WTC11 (cell line): ENCODE results near the gene BRICD5. TPM values are rescaled to one million over a fixed set of nuclear protein-coding genes. Genes with fewer than 3 reads are reported as not detected.

ENCODE experiments used
- ELF4 ChIP-seq: sonication (generic); formaldehyde crosslinking; IDR thresholded peaks from 2 replicates; pipeline ENCODE4 v1.8.1; 2022; ENCODE audit warnings: low read depth, mild to moderate bottlenecking, moderate library complexity, missing genetic modification reagents
- EMX1 ChIP-seq: fragments of 250-450 bp; sonication (Bioruptor Pico); IDR thresholded peaks from 2 replicates; pipeline ENCODE4 v1.8.0; 2021; ENCODE audit warnings: mild to moderate bottlenecking
- FOXJ3 ChIP-seq: sonication (generic); formaldehyde crosslinking; IDR thresholded peaks from 2 replicates; pipeline ENCODE4 v1.9.0; 2021; ENCODE audit warnings: missing genetic modification reagents, mild to moderate bottlenecking, borderline replicate concordance
- FOXP1 ChIP-seq: sonication (generic); formaldehyde crosslinking; IDR thresholded peaks from 2 replicates; pipeline ENCODE4 v1.8.0; 2022; ENCODE audit warnings: missing genetic modification reagents, mild to moderate bottlenecking, moderate library complexity, borderline replicate concordance
- GABPB1 ChIP-seq: sonication (generic); formaldehyde crosslinking; IDR thresholded peaks from 2 replicates; pipeline ENCODE4 v1.8.1; 2023; ENCODE audit warnings: mild to moderate bottlenecking, missing genetic modification reagents
- GTF2I ChIP-seq: fragments of 250-450 bp; sonication (Bioruptor Pico); conservative IDR thresholded peaks from 2 replicates; pipeline ENCODE4 v1.4.0; 2021; ENCODE audit warnings: mild to moderate bottlenecking
- RORB ChIP-seq: fragments of 250-450 bp; sonication (Bioruptor Pico); IDR thresholded peaks from 2 replicates; pipeline ENCODE4 v1.9.0; 2021; ENCODE audit warnings: mild to moderate bottlenecking
- ZBTB21 ChIP-seq: sonication (generic); formaldehyde crosslinking; IDR thresholded peaks from 2 replicates; pipeline ENCODE4 v1.8.1; 2023; ENCODE audit warnings: mild to moderate bottlenecking, missing genetic modification reagents, borderline replicate concordance
- ZNF138 ChIP-seq: sonication (generic); formaldehyde crosslinking; conservative IDR thresholded peaks from 2 replicates; pipeline ENCODE4 v1.8.1; 2022; ENCODE audit warnings: mild to moderate bottlenecking, moderate library complexity, missing genetic modification reagents
- ZNF317 ChIP-seq: sonication (generic); formaldehyde crosslinking; IDR thresholded peaks from 2 replicates; pipeline ENCODE4 v1.8.1; 2023; ENCODE audit warnings: low read depth, mild to moderate bottlenecking, moderate library complexity, missing genetic modification reagents, borderline replicate concordance
- ZNF396 ChIP-seq: fragments of 250-450 bp; sonication (Bioruptor Pico); IDR thresholded peaks from 2 replicates; pipeline ENCODE4 v1.8.0; 2021; ENCODE audit warnings: mild to moderate bottlenecking, moderate library complexity, borderline replicate concordance
- total RNA-seq: library from RNA; stranded (reverse); gene quantifications from 3 replicates; pipeline ENCODE4 v1.2.3, GENCODE V29; 2021
- TF ChIP-seq, protein P1 (sequence below): sonication (generic); formaldehyde crosslinking; IDR thresholded peaks from 2 replicates; pipeline ENCODE4 v1.8.0; 2023; ENCODE audit warnings: mild to moderate bottlenecking, missing genetic modification reagents
- TF ChIP-seq, protein P2 (sequence below): sonication (generic); formaldehyde crosslinking; IDR thresholded peaks from 2 replicates; pipeline ENCODE4 v1.8.0; 2022; ENCODE audit warnings: mild to moderate bottlenecking, missing genetic modification reagents
- TF ChIP-seq, protein P3 (sequence below): sonication (generic); formaldehyde crosslinking; IDR thresholded peaks from 2 replicates; pipeline ENCODE4 v1.8.0; 2022; ENCODE audit warnings: mild to moderate bottlenecking, missing genetic modification reagents
- TF ChIP-seq, protein P4 (sequence below): fragments of 250-450 bp; sonication (Bioruptor Pico); IDR thresholded peaks from 2 replicates; pipeline ENCODE4 v1.9.0; 2021; ENCODE audit warnings: mild to moderate bottlenecking, borderline replicate concordance
- TF ChIP-seq, protein P5 (sequence below): sonication (generic); formaldehyde crosslinking; IDR thresholded peaks from 2 replicates; pipeline ENCODE4 v1.8.1; 2023; ENCODE audit warnings: mild to moderate bottlenecking, missing genetic modification reagents, borderline replicate concordance
- TF ChIP-seq, protein P6 (sequence below): sonication (generic); formaldehyde crosslinking; IDR thresholded peaks from 2 replicates; pipeline ENCODE4 v1.8.1; 2023; ENCODE audit warnings: mild to moderate bottlenecking, missing genetic modification reagents, moderate library complexity
- TF ChIP-seq, protein P7 (sequence below): sonication (generic); formaldehyde crosslinking; conservative IDR thresholded peaks from 2 replicates; pipeline ENCODE4 v1.8.1; 2023; ENCODE audit warnings: mild to moderate bottlenecking, low read depth, missing genetic modification reagents, moderate library complexity

Gene BRICD5
- total RNA-seq, 1 experiment from 2014 or later = 13.6 TPM

DNA sequence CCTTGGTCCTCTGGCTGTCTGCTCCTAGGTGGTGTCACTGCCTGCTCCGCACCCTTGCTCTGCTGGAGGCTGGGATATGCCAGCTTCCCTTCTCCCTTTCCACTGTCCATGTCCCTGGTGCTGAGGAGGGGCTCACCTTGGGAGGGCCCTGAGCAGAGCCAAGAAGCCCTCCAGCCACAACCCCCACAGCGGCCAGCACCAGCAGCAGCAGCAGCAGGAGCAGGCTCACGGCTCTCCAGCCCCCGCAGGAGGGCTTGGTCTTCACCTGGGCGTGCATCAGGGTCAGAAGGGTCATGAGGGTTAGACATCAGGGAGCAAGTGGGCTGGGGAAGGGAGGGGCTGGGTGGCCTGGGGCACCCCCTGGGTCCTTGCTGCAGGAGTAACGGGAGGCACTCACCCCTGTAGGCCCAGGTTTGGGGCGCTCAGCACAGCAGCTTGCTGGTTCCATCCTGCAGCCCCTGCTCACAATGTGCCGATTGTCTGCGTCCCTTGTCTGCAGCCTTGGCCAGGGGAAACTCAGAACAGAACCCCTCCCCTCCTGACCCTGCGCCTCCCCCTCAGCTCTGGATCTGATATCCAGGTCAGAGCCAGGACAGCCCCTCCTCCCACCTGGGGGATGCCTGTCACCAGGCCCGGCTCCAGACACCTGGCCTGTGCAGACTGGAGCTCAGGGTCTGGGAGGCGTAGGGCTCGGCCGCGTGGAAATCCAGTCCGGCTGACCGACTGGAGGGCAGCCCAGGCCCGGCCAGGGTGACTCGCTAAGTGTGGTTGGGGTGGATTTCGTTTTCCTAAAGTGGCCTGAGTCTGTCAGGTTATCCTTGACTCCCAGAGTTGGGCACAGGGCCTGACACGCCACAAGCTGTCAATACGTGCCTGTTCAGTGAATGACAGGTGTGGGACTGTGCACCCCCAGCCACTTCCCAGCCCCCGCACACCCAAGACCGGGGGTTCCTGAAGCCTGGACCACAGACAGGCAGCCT is at the start of gene BRICD5 (continued):
- TF ChIP-seq, protein P1, sequence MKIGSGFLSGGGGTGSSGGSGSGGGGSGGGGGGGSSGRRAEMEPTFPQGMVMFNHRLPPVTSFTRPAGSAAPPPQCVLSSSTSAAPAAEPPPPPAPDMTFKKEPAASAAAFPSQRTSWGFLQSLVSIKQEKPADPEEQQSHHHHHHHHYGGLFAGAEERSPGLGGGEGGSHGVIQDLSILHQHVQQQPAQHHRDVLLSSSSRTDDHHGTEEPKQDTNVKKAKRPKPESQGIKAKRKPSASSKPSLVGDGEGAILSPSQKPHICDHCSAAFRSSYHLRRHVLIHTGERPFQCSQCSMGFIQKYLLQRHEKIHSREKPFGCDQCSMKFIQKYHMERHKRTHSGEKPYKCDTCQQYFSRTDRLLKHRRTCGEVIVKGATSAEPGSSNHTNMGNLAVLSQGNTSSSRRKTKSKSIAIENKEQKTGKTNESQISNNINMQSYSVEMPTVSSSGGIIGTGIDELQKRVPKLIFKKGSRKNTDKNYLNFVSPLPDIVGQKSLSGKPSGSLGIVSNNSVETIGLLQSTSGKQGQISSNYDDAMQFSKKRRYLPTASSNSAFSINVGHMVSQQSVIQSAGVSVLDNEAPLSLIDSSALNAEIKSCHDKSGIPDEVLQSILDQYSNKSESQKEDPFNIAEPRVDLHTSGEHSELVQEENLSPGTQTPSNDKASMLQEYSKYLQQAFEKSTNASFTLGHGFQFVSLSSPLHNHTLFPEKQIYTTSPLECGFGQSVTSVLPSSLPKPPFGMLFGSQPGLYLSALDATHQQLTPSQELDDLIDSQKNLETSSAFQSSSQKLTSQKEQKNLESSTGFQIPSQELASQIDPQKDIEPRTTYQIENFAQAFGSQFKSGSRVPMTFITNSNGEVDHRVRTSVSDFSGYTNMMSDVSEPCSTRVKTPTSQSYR = peak; percentile 78
- TF ChIP-seq GTF2I (CRISPR knock-in tag) = no peak
- TF ChIP-seq, protein P2, sequence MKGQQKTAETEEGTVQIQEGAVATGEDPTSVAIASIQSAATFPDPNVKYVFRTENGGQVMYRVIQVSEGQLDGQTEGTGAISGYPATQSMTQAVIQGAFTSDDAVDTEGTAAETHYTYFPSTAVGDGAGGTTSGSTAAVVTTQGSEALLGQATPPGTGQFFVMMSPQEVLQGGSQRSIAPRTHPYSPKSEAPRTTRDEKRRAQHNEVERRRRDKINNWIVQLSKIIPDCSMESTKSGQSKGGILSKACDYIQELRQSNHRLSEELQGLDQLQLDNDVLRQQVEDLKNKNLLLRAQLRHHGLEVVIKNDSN (CRISPR knock-in tag) = 0 out of 2 replicates have a peak, but pooled peaks have one; percentile 19
- TF ChIP-seq ZNF138 (CRISPR knock-in tag) = no peak
- no peak for TF ChIP-seq ZBTB21
- TF ChIP-seq, protein P3, sequence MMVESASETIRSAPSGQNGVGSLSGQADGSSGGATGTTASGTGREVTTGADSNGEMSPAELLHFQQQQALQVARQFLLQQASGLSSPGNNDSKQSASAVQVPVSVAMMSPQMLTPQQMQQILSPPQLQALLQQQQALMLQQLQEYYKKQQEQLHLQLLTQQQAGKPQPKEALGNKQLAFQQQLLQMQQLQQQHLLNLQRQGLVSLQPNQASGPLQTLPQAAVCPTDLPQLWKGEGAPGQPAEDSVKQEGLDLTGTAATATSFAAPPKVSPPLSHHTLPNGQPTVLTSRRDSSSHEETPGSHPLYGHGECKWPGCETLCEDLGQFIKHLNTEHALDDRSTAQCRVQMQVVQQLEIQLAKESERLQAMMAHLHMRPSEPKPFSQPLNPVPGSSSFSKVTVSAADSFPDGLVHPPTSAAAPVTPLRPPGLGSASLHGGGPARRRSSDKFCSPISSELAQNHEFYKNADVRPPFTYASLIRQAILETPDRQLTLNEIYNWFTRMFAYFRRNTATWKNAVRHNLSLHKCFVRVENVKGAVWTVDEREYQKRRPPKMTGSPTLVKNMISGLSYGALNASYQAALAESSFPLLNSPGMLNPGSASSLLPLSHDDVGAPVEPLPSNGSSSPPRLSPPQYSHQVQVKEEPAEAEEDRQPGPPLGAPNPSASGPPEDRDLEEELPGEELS (CRISPR knock-in tag) = no peak
- peak; percentile 73; the same call in 1 of the 2 replicates for TF ChIP-seq FOXP1
- TF ChIP-seq RORB (CRISPR knock-in tag) = no peak
- no peak for TF ChIP-seq ZNF396 (CRISPR knock-in tag)
- TF ChIP-seq, protein P4, sequence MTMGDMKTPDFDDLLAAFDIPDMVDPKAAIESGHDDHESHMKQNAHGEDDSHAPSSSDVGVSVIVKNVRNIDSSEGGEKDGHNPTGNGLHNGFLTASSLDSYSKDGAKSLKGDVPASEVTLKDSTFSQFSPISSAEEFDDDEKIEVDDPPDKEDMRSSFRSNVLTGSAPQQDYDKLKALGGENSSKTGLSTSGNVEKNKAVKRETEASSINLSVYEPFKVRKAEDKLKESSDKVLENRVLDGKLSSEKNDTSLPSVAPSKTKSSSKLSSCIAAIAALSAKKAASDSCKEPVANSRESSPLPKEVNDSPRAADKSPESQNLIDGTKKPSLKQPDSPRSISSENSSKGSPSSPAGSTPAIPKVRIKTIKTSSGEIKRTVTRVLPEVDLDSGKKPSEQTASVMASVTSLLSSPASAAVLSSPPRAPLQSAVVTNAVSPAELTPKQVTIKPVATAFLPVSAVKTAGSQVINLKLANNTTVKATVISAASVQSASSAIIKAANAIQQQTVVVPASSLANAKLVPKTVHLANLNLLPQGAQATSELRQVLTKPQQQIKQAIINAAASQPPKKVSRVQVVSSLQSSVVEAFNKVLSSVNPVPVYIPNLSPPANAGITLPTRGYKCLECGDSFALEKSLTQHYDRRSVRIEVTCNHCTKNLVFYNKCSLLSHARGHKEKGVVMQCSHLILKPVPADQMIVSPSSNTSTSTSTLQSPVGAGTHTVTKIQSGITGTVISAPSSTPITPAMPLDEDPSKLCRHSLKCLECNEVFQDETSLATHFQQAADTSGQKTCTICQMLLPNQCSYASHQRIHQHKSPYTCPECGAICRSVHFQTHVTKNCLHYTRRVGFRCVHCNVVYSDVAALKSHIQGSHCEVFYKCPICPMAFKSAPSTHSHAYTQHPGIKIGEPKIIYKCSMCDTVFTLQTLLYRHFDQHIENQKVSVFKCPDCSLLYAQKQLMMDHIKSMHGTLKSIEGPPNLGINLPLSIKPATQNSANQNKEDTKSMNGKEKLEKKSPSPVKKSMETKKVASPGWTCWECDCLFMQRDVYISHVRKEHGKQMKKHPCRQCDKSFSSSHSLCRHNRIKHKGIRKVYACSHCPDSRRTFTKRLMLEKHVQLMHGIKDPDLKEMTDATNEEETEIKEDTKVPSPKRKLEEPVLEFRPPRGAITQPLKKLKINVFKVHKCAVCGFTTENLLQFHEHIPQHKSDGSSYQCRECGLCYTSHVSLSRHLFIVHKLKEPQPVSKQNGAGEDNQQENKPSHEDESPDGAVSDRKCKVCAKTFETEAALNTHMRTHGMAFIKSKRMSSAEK (CRISPR knock-in tag) = 0 out of 2 replicates have a peak, but pooled peaks have one; percentile 15
- TF ChIP-seq, protein P5, sequence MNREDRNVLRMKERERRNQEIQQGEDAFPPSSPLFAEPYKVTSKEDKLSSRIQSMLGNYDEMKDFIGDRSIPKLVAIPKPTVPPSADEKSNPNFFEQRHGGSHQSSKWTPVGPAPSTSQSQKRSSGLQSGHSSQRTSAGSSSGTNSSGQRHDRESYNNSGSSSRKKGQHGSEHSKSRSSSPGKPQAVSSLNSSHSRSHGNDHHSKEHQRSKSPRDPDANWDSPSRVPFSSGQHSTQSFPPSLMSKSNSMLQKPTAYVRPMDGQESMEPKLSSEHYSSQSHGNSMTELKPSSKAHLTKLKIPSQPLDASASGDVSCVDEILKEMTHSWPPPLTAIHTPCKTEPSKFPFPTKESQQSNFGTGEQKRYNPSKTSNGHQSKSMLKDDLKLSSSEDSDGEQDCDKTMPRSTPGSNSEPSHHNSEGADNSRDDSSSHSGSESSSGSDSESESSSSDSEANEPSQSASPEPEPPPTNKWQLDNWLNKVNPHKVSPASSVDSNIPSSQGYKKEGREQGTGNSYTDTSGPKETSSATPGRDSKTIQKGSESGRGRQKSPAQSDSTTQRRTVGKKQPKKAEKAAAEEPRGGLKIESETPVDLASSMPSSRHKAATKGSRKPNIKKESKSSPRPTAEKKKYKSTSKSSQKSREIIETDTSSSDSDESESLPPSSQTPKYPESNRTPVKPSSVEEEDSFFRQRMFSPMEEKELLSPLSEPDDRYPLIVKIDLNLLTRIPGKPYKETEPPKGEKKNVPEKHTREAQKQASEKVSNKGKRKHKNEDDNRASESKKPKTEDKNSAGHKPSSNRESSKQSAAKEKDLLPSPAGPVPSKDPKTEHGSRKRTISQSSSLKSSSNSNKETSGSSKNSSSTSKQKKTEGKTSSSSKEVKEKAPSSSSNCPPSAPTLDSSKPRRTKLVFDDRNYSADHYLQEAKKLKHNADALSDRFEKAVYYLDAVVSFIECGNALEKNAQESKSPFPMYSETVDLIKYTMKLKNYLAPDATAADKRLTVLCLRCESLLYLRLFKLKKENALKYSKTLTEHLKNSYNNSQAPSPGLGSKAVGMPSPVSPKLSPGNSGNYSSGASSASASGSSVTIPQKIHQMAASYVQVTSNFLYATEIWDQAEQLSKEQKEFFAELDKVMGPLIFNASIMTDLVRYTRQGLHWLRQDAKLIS (CRISPR knock-in tag) = no peak
- TF ChIP-seq FOXJ3 (CRISPR knock-in tag) = no peak
- TF ChIP-seq, protein P6, sequence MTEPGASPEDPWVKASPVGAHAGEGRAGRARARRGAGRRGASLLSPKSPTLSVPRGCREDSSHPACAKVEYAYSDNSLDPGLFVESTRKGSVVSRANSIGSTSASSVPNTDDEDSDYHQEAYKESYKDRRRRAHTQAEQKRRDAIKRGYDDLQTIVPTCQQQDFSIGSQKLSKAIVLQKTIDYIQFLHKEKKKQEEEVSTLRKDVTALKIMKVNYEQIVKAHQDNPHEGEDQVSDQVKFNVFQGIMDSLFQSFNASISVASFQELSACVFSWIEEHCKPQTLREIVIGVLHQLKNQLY (CRISPR knock-in tag) = no peak
- no peak for TF ChIP-seq ZNF317
- TF ChIP-seq, protein P7, sequence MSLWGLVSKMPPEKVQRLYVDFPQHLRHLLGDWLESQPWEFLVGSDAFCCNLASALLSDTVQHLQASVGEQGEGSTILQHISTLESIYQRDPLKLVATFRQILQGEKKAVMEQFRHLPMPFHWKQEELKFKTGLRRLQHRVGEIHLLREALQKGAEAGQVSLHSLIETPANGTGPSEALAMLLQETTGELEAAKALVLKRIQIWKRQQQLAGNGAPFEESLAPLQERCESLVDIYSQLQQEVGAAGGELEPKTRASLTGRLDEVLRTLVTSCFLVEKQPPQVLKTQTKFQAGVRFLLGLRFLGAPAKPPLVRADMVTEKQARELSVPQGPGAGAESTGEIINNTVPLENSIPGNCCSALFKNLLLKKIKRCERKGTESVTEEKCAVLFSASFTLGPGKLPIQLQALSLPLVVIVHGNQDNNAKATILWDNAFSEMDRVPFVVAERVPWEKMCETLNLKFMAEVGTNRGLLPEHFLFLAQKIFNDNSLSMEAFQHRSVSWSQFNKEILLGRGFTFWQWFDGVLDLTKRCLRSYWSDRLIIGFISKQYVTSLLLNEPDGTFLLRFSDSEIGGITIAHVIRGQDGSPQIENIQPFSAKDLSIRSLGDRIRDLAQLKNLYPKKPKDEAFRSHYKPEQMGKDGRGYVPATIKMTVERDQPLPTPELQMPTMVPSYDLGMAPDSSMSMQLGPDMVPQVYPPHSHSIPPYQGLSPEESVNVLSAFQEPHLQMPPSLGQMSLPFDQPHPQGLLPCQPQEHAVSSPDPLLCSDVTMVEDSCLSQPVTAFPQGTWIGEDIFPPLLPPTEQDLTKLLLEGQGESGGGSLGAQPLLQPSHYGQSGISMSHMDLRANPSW = no peak
- TF ChIP-seq GABPB1 (CRISPR knock-in tag) = no peak
- no peak; the same call in 1 of the 2 replicates for TF ChIP-seq EMX1 (CRISPR knock-in tag)
- TF ChIP-seq ELF4 = no peak
